HEK293 (cell line): Measurements from ENCODE around the gene CACNA1C.

Experiments
- ATF2 ChIP-seq: fragments of 450-650 bp; formaldehyde crosslinking; IDR thresholded peaks from 2 replicates; pipeline ENCODE4 v1.5.1; 2016; ENCODE audit warnings: missing biosample characterization, missing genetic modification characterization, low read depth
- CTCF ChIP-seq: fragments of 450-650 bp; formaldehyde crosslinking; IDR thresholded peaks from 2 replicates; pipeline ENCODE4 v1.5.1; 2016; ENCODE audit warnings: missing biosample characterization, missing genetic modification characterization
- SP2 ChIP-seq: fragments of 450-650 bp; formaldehyde crosslinking; IDR thresholded peaks from 2 replicates; pipeline ENCODE4 v1.5.1; 2016; ENCODE audit warnings: missing biosample characterization, missing genetic modification characterization
- ZBTB26 ChIP-seq: fragments of 450-650 bp; formaldehyde crosslinking; optimal IDR thresholded peaks from 2 replicates; pipeline ENCODE3; 2016; ENCODE audit warnings: missing biosample characterization, mild to moderate bottlenecking, missing genetic modification characterization
- ZBTB48 ChIP-seq: fragments of 450-650 bp; formaldehyde crosslinking; IDR thresholded peaks from 2 replicates; pipeline ENCODE4 v1.5.1; 2016; ENCODE audit warnings: missing biosample characterization, missing genetic modification characterization
- ZNF423 ChIP-seq: fragments of 450-650 bp; formaldehyde crosslinking; IDR thresholded peaks from 2 replicates; pipeline ENCODE4 v1.5.1; 2016; ENCODE audit warnings: missing biosample characterization, missing genetic modification characterization
- ZNF580 ChIP-seq: fragments of 450-650 bp; formaldehyde crosslinking; IDR thresholded peaks from 2 replicates; pipeline ENCODE4 v1.5.1; 2016; ENCODE audit warnings: missing biosample characterization, missing genetic modification characterization
- ZNF626 ChIP-seq: fragments of 450-650 bp; sonication (Bioruptor Pico); formaldehyde crosslinking; IDR thresholded peaks from 2 replicates; pipeline ENCODE4 v1.5.1; 2018; ENCODE audit warnings: missing biosample characterization, missing genetic modification characterization, inconsistent platforms
- ZNF629 ChIP-seq: fragments of 450-650 bp; formaldehyde crosslinking; IDR thresholded peaks from 2 replicates; pipeline ENCODE4 v1.5.1; 2017; ENCODE audit warnings: missing biosample characterization, missing genetic modification characterization
- TF ChIP-seq, protein P1 (sequence below): fragments of 450-650 bp; formaldehyde crosslinking; IDR thresholded peaks from 2 replicates; pipeline ENCODE4 v1.5.1; 2017; ENCODE audit warnings: missing biosample characterization, missing genetic modification characterization
- TF ChIP-seq, protein P2 (sequence below): fragments of 450-650 bp; formaldehyde crosslinking; IDR thresholded peaks from 2 replicates; pipeline ENCODE4 v1.5.1; 2016; ENCODE audit warnings: missing biosample characterization, missing genetic modification characterization

DNA sequence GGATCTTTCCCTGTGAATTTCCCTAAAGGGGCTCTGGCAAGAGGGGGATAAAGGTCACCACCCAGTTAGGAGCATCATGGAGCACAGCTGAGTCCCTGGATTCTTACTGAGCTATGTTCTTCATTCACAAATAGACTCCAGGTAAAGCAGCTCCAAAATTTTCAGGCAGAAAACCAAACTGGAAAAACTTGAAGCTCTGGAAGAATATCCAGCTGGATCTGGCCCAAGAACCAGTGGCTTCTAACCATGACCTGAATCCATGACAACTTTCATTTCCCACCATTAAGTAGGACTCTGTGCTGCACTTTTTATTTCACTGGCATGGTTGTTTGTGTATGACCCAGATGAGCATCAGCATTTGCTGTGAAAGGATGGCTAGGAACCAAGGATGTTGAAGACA, 561.6 kb downstream of the CACNA1C start:
- no peak for TF ChIP-seq CTCF (tag by site-specific recombination)
- no peak for TF ChIP-seq ZNF629 (tag by site-specific recombination)
- TF ChIP-seq ZBTB48 (tag by site-specific recombination) = no peak
- TF ChIP-seq, protein P1, sequence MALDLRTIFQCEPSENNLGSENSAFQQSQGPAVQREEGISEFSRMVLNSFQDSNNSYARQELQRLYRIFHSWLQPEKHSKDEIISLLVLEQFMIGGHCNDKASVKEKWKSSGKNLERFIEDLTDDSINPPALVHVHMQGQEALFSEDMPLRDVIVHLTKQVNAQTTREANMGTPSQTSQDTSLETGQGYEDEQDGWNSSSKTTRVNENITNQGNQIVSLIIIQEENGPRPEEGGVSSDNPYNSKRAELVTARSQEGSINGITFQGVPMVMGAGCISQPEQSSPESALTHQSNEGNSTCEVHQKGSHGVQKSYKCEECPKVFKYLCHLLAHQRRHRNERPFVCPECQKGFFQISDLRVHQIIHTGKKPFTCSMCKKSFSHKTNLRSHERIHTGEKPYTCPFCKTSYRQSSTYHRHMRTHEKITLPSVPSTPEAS = no peak
- no peak for TF ChIP-seq ZNF423 (tag by site-specific recombination)
- TF ChIP-seq ZBTB26 (tag by site-specific recombination) = no peak
- TF ChIP-seq ATF2 (tag by site-specific recombination) = no peak
- TF ChIP-seq, protein P2, sequence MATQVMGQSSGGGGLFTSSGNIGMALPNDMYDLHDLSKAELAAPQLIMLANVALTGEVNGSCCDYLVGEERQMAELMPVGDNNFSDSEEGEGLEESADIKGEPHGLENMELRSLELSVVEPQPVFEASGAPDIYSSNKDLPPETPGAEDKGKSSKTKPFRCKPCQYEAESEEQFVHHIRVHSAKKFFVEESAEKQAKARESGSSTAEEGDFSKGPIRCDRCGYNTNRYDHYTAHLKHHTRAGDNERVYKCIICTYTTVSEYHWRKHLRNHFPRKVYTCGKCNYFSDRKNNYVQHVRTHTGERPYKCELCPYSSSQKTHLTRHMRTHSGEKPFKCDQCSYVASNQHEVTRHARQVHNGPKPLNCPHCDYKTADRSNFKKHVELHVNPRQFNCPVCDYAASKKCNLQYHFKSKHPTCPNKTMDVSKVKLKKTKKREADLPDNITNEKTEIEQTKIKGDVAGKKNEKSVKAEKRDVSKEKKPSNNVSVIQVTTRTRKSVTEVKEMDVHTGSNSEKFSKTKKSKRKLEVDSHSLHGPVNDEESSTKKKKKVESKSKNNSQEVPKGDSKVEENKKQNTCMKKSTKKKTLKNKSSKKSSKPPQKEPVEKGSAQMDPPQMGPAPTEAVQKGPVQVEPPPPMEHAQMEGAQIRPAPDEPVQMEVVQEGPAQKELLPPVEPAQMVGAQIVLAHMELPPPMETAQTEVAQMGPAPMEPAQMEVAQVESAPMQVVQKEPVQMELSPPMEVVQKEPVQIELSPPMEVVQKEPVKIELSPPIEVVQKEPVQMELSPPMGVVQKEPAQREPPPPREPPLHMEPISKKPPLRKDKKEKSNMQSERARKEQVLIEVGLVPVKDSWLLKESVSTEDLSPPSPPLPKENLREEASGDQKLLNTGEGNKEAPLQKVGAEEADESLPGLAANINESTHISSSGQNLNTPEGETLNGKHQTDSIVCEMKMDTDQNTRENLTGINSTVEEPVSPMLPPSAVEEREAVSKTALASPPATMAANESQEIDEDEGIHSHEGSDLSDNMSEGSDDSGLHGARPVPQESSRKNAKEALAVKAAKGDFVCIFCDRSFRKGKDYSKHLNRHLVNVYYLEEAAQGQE = no peak
- TF ChIP-seq SP2 (tag by site-specific recombination) = no peak
- no peak for TF ChIP-seq ZNF626
- no peak for TF ChIP-seq ZNF580 (tag by site-specific recombination)
